Heart left ventricle (tissue), 16 donors: ENCODE data around the gene VENTX. TPM values are rescaled to one million over a fixed set of nuclear protein-coding genes. Genes with fewer than 3 reads are reported as not detected.
A peak's percentile ranks its signal among the peaks of the same experiment; 100 is the strongest.

ENCODE experiments used
- ATAC-seq, 4 donors: fragments of 200-7000 bp; cut with Tn5 transposase; one replicate each; pipeline ENCODE4 v1.9.1; 2020 to 2022; ENCODE audit warnings: moderate library complexity in 4 of 4, mild to moderate bottlenecking in 3 of 4, moderate number of reproducible peaks in 1 of 4
- DNase-seq, 5 donors: peaks; one replicate each; pipeline ENCODE4 v3.0.0-alpha.2; 2020
- H3K27ac ChIP-seq, 12 donors: fragments of 200-600 bp; sonication (generic) in 4 of 12; one replicate each; pipeline versions ENCODE4 v1.5.0 to v1.8.0; 2016 to 2022; ENCODE audit warnings: mild to moderate bottlenecking in 2 of 12
- H3K27me3 ChIP-seq, 9 donors: fragments of 200-600 bp; sonication (generic) in 2 of 9; one replicate each; pipeline versions ENCODE4 v1.5.1 to v1.8.0; 2016 to 2022; ENCODE audit warnings: mild to moderate bottlenecking in 3 of 9
- H3K36me3 ChIP-seq, 9 donors: fragments of 200-600 bp; sonication (generic) in 2 of 9; one replicate each; pipeline versions ENCODE4 v1.5.0 to v1.8.0; 2018 to 2022; ENCODE audit warnings: mild to moderate bottlenecking in 2 of 9
- H3K4me1 ChIP-seq, 12 donors: fragments of 200-600 bp; sonication (generic) in 4 of 12; one replicate each; pipeline versions ENCODE4 v1.5.0 to v1.8.0; 2016 to 2022; ENCODE audit warnings: mild to moderate bottlenecking in 3 of 12
- H3K4me3 ChIP-seq, 12 donors: fragments of 200-600 bp; sonication (generic) in 4 of 12; one replicate each; pipeline versions ENCODE4 v1.5.0 to v1.8.0; 2017 to 2022; ENCODE audit warnings: mild to moderate bottlenecking in 9 of 12, moderate library complexity in 4 of 12
- H3K9me3 ChIP-seq, 12 donors: fragments of 200-600 bp; sonication (generic) in 4 of 12; one replicate each; pipeline versions ENCODE4 v1.5.0 to v1.8.0; 2016 to 2022; ENCODE audit warnings: mild to moderate bottlenecking in 1 of 12
- CTCF ChIP-seq, 12 donors: fragments of 200-600 bp; sonication (generic) in 4 of 12; IDR thresholded peaks; one replicate each; pipeline versions ENCODE4 v1.5.0 to v1.8.0; 2018 to 2022; ENCODE audit warnings: antibody characterized with exemption in 12 of 12, mild to moderate bottlenecking in 5 of 12
- POLR2A ChIP-seq, 2 donors: fragments of 450-650 bp; IDR thresholded peaks; one replicate each; pipeline ENCODE4 v1.6.1; 2017; ENCODE audit warnings: antibody characterized with exemption in 2 of 2, mild to moderate bottlenecking in 2 of 2, moderate library complexity in 2 of 2
- WGBS, 4 donors: extraction: QIAGEN DNeasy Blood & Tissue Kit in 2 of 4; methylation state at CpG; one replicate each; pipeline versions ENCODE4 v1.1.5 to v1.1.7; 2013 to 2018; 5-methylcytosine and 5-hydroxymethylcytosine counted together
- intact Hi-C, 10 donors: fragments of 100-400 bp; cut with DNase I; formaldehyde crosslinking; loops; one replicate each; pipeline versions ENCODE4 v1.11.1 to v1.14.2; 2022
- polyA plus RNA-seq, 2 donors: library from polyadenylated mRNA; stranded (reverse); fragments of 200-250 nt; gene quantifications; one replicate each; pipeline ENCODE4 v1.2.3, GENCODE V29; 2013
- total RNA-seq, 9 donors: library from RNA; depleted of rRNA in 2 of 9; stranded (reverse); fragments of >200 nt in 2 of 9; fragmentation: NEBNext Ultra II Directional in 3 of 9; extraction: Animal tissue kit (Norgen Biotek cat#: 25700) in 3 of 9; gene quantifications; one replicate each; pipeline versions ENCODE4 v1.1.0 to v1.2.4, GENCODE V29; 2016 to 2023
- donor health status: ischemic (EF 13 %, LVEDD 7.1; RV severe dilation, severe dysfunction).
- donor health status: healthy with polysubstance abuse.
- donor health status: DM: no; HTN: yes; CAD: no.
- donor health status: DM: no; HTN: no; CAD: no.
- donor health status: ischemic (EF 25% LVEDD 6.9; RV normal size, moderate dysfunction).
- donor health status: ischemic (EF 25% LVEDD 5.7; RV mildly dilated, moderate dysfunction).
- donor health status: healthy.
- donor health status: DM: yes; HTN: yes; CAD: no.
- donor health status: ischemic (EF 35%, LVEDD 5.7; RV mildly dilated, moderate dysfunction).
- donor health status: nonischemic (EF 11% LVEDD 7.7; RV severe dilation, severe dysfunction).
- donor health status: DM: yes; HTN: yes; CAD: no.
- donor health status: PGD.
- donor health status: ischemic (EF 29% LVEDD 5.4; RV normal size, mild dysfunction).
- donor health status: nonischemic (EF 23%, LVEDD 6.1; RV moderate dilation, normal function).

VENTX gene
- total and polyA plus RNA-seq, 11 donors = 0.29 to 2.3 (median 0.58) TPM

- Histone ChIP-seq H3K27me3 (peaks cover 0 to 31% (median 20%) of the 10 kb centered on the region in 9 donors), H3K4me1 (peaks cover 0 to 62% (median 8%) of the 10 kb centered on the region in 12 donors), H3K4me3 (peak overlapping the region in 1 of 12 donors; percentile 19), H3K9me3 (no peaks in the 10 kb centered on the region), H3K36me3 (peaks cover 0 to 49% (median 34%) of the 10 kb centered on the region in 9 donors), H3K27ac (peak overlapping the region in 2 of 12 donors; percentile 46 to 81)
- intact Hi-C loops = no loop called here
- ATAC-seq (no peak), DNase-seq (peak in 1 of 5 donors; percentile 64)
- TF ChIP-seq POLR2A (IDR thresholded peaks at IDR 0.05) (no peak), CTCF (IDR thresholded peaks at IDR 0.05) (no peak)
- 81 to 84% (median 84%) methylated on average over 12 of the region's 12 CpGs for WGBS, 4 donors
These were observed 40.4 kb downstream of the VENTX start for GRCh38 chr10:133277993-133278576.

GRCh38 chr10:133278577-133279265, 41.1 kb downstream of the VENTX start:
- intact Hi-C loops = no loop called here
- Histone ChIP-seq H3K36me3 (peaks cover 0 to 54% (median 40%) of the 10 kb centered on the region in 9 donors), H3K4me3 (peak overlapping the region in 1 of 12 donors; percentile 19), H3K4me1 (peaks cover 0 to 62% (median 8%) of the 10 kb centered on the region in 12 donors), H3K9me3 (no peaks in the 10 kb centered on the region), H3K27me3 (peaks cover 0 to 31% (median 20%) of the 10 kb centered on the region in 9 donors), H3K27ac (peak overlapping the region in 4 of 12 donors; percentile 24 to 81 (median 38))
- ATAC-seq (peak in 3 of 4 donors; percentile 28 to 46 (median 42)), DNase-seq (peak in 3 of 5 donors; percentile 54 to 82 (median 66))
- 70 to 79% (median 76%) methylated on average over 11 to 19 of the region's 19 CpGs for WGBS, 4 donors
- TF ChIP-seq CTCF (IDR thresholded peaks at IDR 0.05) (no peak), POLR2A (IDR thresholded peaks at IDR 0.05) (no peak)

GRCh38 chr10:133279326-133280226, 41.9 kb downstream of the VENTX start:
- peak in 2 of 4 donors; percentile 3 to 16 for ATAC-seq

More at GRCh38 chr10:133279326-133280226, 41.9 kb downstream of the VENTX start:
- TF ChIP-seq CTCF (IDR thresholded peaks at IDR 0.05) (no peak), POLR2A (IDR thresholded peaks at IDR 0.05) (no peak)
- DNase-seq = no peak
- Histone ChIP-seq H3K9me3 (no peaks in the 10 kb centered on the region), H3K36me3 (peaks cover 4 to 63% (median 49%) of the 10 kb centered on the region in 9 donors), H3K27ac (peak overlapping the region in 1 of 12 donors; percentile 81), H3K4me1 (peaks cover 0 to 60% (median 8%) of the 10 kb centered on the region in 12 donors), H3K4me3 (peak overlapping the region in 1 of 12 donors; percentile 12), H3K27me3 (peaks cover 0 to 29% (median 20%) of the 10 kb centered on the region in 9 donors)
- 78 to 86% (median 83%) methylated on average over 22 to 24 of the region's 24 CpGs for WGBS, 4 donors
- intact Hi-C loops = no loop called here
